ENCODE results near the gene FBN3.
A peak's percentile ranks its signal among the peaks of the same experiment; 100 is the strongest.

FBN3 gene

DNA sequence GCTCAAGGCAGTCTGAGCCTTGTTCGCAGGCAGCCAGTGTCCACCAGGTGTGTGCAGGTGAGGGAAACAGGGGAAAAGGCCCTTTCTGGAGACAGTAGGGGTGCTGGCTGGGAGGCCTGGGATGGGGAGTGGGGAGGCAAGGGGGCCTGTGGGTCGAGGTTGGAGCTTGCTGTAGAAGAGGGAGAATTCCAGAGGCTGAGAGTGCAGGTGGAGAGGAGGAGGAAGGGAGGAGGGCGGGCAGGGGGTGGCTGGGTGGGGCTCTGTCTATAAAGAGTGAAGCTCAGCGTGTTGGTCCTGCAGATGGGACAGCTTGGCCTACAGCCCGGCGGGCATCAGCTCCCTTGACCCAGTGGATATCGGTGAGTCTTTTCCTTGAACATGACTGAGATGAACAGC lies 96.9 kb downstream of the FBN3 start, which contains the start of gene CCL25:
CCL25 (plus strand) TSS at position 297 of the 396 bp plus-strand sequence. CDS start 290 bp downstream, outside the sequence.
- Histone ChIP-seq H3K4me1 (ENCODE audit: control insufficient read depth, insufficient read depth, low read length) (peaks cover 7% of the 10 kb centered on the region), H3K9ac (ENCODE audit: low read length) (no peak within 1 kb of the TSS), H3K9me3 (ENCODE audit: control insufficient read depth, low read length) (no peaks in the 10 kb centered on the region), H3K4me3 (ENCODE audit: low read length) (no peak within 1 kb of the TSS), H3K27me3 (ENCODE audit: control insufficient read depth, insufficient read depth, low read length) (no peaks in the 10 kb centered on the region), H3K36me3 (ENCODE audit: control insufficient read depth, insufficient read depth, low read length) (no peaks in the 10 kb centered on the region)

DNA sequence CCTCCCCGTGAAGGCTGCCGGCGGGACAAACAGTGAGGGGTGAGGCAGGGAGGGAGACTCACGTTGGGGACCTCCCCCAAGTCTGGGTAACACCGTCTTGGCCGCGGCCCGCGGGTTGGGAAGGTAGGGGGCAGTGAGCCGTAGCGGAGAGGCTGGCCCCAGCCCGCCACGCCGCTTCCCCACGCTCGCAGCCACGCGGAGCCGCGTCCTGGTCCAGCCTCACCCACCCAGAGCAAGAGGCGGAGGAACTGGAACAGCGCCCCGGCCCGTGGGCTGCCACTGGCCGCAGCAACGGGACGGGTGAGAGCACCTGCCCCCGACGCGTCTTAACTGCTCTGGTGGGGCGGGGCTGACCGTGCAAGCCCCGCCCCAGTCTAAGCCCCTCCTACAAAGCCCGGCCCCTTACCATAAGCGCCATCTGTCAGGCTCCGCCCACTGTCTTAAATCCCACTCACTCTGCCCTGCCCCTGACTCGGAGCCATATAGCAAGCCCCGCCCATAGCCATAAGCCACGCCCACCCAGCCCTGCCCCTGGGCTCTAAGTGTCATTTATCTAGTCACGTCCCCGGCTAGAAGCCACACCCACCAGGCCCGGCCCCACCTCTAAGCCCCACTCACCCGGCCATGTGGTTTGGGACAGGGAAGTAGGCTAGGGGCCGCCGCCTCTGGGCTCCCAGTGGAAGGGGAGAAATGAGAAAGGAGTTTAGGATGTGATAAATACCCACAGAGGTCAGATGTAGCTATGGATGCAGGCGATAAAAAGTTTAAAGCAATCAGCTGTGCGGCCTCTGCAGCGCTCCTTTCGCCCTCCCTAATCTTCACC lies 98.9 kb downstream of the FBN3 start:
- Histone ChIP-seq H3K36me3 (ENCODE audit: control insufficient read depth, insufficient read depth, low read length) (no peaks in the 10 kb centered on the region), H3K9ac (ENCODE audit: low read length) (peak overlapping the region; percentile 22), H3K4me1 (ENCODE audit: control insufficient read depth, insufficient read depth, low read length) (peaks cover 7% of the 10 kb centered on the region), H3K9me3 (ENCODE audit: control insufficient read depth, low read length) (no peaks in the 10 kb centered on the region), H3K4me3 (ENCODE audit: low read length) (no peak overlapping the region), H3K27me3 (ENCODE audit: control insufficient read depth, insufficient read depth, low read length) (no peaks in the 10 kb centered on the region)

- Histone ChIP-seq H3K36me3 (ENCODE audit: control insufficient read depth, insufficient read depth, low read length) (no peaks in the 10 kb centered on the region), H3K4me3 (ENCODE audit: low read length) (no peak overlapping the region), H3K4me1 (ENCODE audit: control insufficient read depth, insufficient read depth, low read length) (peaks cover 7% of the 10 kb centered on the region), H3K9ac (ENCODE audit: low read length) (no peak overlapping the region), H3K27me3 (ENCODE audit: control insufficient read depth, insufficient read depth, low read length) (no peaks in the 10 kb centered on the region), H3K9me3 (ENCODE audit: control insufficient read depth, low read length) (no peaks in the 10 kb centered on the region)
Measured at GRCh38 chr19:8046569-8047165, 102.7 kb downstream of the FBN3 start.

- Histone ChIP-seq H3K4me3 (ENCODE audit: low read length) (no peak overlapping the region), H3K27me3 (ENCODE audit: control insufficient read depth, insufficient read depth, low read length) (no peaks in the 10 kb centered on the region), H3K4me1 (ENCODE audit: control insufficient read depth, insufficient read depth, low read length) (peaks cover 7% of the 10 kb centered on the region), H3K36me3 (ENCODE audit: control insufficient read depth, insufficient read depth, low read length) (no peaks in the 10 kb centered on the region), H3K9ac (ENCODE audit: low read length) (no peak overlapping the region), H3K9me3 (ENCODE audit: control insufficient read depth, low read length) (no peaks in the 10 kb centered on the region)
Measured at GRCh38 chr19:8045872-8046568, 103.4 kb downstream of the FBN3 start.

DNA sequence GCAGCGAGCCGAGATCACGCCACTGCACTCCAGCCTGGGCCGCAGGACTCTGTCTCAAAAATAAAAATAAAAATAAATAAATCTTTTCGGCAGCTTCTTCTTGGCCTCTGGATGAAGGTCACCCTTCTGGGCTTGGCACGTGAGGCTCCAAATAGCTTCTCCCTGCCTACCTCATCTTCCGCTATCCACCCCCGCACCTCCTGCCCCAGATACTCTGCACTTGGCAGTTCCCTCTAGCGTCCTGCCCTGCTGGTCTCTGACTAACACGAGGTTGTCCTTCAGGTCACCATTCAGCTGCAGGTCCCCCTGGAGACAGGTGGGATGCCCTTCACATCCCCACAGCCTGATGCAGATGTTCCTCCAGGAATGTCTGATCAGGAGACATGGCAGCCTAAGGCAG lies 105.4 kb downstream of the FBN3 start:
- no peak overlapping the region for H3K4me3 ChIP-seq (ENCODE audit: low read length)
- H3K36me3 ChIP-seq (ENCODE audit: control insufficient read depth, insufficient read depth, low read length): no peaks in the 10 kb centered on the region
- H3K9ac ChIP-seq (ENCODE audit: low read length): no peak overlapping the region
- no peaks in the 10 kb centered on the region for H3K27me3 ChIP-seq (ENCODE audit: control insufficient read depth, insufficient read depth, low read length)
- no peaks in the 10 kb centered on the region for H3K9me3 ChIP-seq (ENCODE audit: control insufficient read depth, low read length)
- H3K4me1 ChIP-seq (ENCODE audit: control insufficient read depth, insufficient read depth, low read length): no peaks in the 10 kb centered on the region

DNA sequence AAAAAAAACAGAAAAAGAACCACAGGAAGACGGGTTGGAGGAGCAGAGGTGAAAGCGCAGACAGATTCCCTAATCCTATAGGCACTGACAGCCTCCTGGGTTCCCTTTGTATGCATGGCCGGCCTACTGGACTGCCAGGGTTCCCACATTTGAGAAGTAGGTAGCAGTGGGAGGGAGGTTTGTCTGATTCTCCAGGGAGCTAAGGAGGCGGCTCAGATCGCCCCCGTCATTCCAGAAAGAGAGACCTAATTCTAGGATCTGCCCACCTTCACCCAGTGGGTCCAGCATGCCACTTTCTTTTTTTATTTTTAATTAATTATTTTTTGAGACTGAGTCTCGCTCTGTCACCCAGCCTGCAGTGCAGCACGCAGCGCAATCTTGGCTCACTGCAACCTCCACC lies 106.5 kb downstream of the FBN3 start:
- Histone ChIP-seq H3K4me1 (ENCODE audit: control insufficient read depth, insufficient read depth, low read length) (no peaks in the 10 kb centered on the region), H3K9me3 (ENCODE audit: control insufficient read depth, low read length) (no peaks in the 10 kb centered on the region), H3K4me3 (ENCODE audit: low read length) (no peak overlapping the region), H3K9ac (ENCODE audit: low read length) (no peak overlapping the region), H3K27me3 (ENCODE audit: control insufficient read depth, insufficient read depth, low read length) (no peaks in the 10 kb centered on the region), H3K36me3 (ENCODE audit: control insufficient read depth, insufficient read depth, low read length) (no peaks in the 10 kb centered on the region)

GRCh38 chr19:8041531-8041931 lies 107.9 kb downstream of the FBN3 start:
- no peaks in the 10 kb centered on the region for H3K36me3 ChIP-seq (ENCODE audit: control insufficient read depth, insufficient read depth, low read length)
- H3K9ac ChIP-seq (ENCODE audit: low read length): no peak overlapping the region
- no peaks in the 10 kb centered on the region for H3K27me3 ChIP-seq (ENCODE audit: control insufficient read depth, insufficient read depth, low read length)
- no peaks in the 10 kb centered on the region for H3K4me1 ChIP-seq (ENCODE audit: control insufficient read depth, insufficient read depth, low read length)
- H3K4me3 ChIP-seq (ENCODE audit: low read length): no peak overlapping the region
- H3K9me3 ChIP-seq (ENCODE audit: control insufficient read depth, low read length): no peaks in the 10 kb centered on the region

- H3K4me3 ChIP-seq (ENCODE audit: low read length): no peak overlapping the region
- H3K9me3 ChIP-seq (ENCODE audit: control insufficient read depth, low read length): no peaks in the 10 kb centered on the region
- H3K36me3 ChIP-seq (ENCODE audit: control insufficient read depth, insufficient read depth, low read length): no peaks in the 10 kb centered on the region
- H3K4me1 ChIP-seq (ENCODE audit: control insufficient read depth, insufficient read depth, low read length): no peaks in the 10 kb centered on the region
- H3K9ac ChIP-seq (ENCODE audit: low read length): no peak overlapping the region
- no peaks in the 10 kb centered on the region for H3K27me3 ChIP-seq (ENCODE audit: control insufficient read depth, insufficient read depth, low read length)
Measured at GRCh38 chr19:8039231-8039630, 110.2 kb downstream of the FBN3 start.

DNA sequence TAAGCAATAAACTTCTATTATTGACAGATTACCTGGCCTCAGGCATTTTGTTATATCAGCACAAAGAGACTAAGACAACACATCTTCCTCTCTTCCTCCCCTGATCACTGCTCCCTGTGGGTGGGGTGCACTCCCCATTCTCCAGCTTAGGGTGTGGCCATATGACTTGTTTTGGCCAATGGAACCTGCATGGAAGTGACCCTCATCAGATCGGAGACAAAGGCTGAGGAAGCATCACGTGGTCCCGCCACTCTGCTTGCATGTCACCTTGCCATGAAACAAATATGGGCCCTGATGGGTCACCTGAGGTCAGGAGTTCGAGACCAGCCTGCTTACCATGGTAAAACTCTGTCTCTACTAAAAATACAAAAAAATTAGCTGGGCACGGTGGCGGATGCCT lies 110.6 kb downstream of the FBN3 start:
- no peaks in the 10 kb centered on the region for H3K9me3 ChIP-seq (ENCODE audit: control insufficient read depth, low read length)
- H3K27me3 ChIP-seq (ENCODE audit: control insufficient read depth, insufficient read depth, low read length): no peaks in the 10 kb centered on the region
- H3K4me3 ChIP-seq (ENCODE audit: low read length): no peak overlapping the region
- no peak overlapping the region for H3K9ac ChIP-seq (ENCODE audit: low read length)
- H3K36me3 ChIP-seq (ENCODE audit: control insufficient read depth, insufficient read depth, low read length): no peaks in the 10 kb centered on the region
- H3K4me1 ChIP-seq (ENCODE audit: control insufficient read depth, insufficient read depth, low read length): no peaks in the 10 kb centered on the region

DNA sequence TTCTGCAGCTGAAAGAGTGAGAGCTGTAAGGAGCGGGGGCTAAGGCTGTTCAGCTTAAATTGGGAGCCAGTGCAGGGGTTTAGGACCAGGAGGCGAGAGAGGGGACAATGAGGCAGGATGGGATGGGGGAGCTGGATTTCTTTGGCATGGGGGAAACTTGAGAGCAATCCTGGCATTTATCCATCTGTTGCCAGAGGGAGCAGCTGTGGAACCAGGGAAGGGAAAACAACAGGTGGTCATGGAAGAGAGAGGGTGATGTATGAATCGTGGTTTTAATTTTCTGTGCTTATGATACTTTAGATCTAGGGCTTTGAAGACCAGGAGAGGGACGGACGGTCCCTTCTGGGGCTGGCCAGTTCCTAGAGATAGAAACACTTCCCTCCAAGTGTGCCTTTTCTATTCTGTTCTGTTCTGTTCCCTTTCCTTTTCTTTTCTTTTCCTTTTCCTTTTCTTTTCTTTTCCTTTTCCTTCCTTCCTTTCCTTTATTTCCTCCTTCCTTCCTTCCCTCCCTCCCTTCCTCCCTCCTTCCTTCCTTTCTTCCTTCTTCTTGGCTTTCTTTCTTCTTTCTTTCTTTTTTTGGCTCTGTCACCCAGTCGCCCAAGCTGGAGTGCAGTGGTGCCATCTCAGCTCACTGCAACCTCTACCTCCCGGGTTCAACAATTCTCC lies 112.8 kb downstream of the FBN3 start:
- Histone ChIP-seq H3K9me3 (ENCODE audit: control insufficient read depth, low read length) (no peaks in the 10 kb centered on the region), H3K4me1 (ENCODE audit: control insufficient read depth, insufficient read depth, low read length) (no peaks in the 10 kb centered on the region), H3K4me3 (ENCODE audit: low read length) (no peak overlapping the region), H3K36me3 (ENCODE audit: control insufficient read depth, insufficient read depth, low read length) (no peaks in the 10 kb centered on the region), H3K9ac (ENCODE audit: low read length) (no peak overlapping the region), H3K27me3 (ENCODE audit: control insufficient read depth, insufficient read depth, low read length) (no peaks in the 10 kb centered on the region)

GRCh38 chr19:8034178-8034525 lies 115.2 kb downstream of the FBN3 start:
- Histone ChIP-seq H3K36me3 (ENCODE audit: control insufficient read depth, insufficient read depth, low read length) (no peaks in the 10 kb centered on the region), H3K27me3 (ENCODE audit: control insufficient read depth, insufficient read depth, low read length) (no peaks in the 10 kb centered on the region), H3K9me3 (ENCODE audit: control insufficient read depth, low read length) (no peaks in the 10 kb centered on the region), H3K4me1 (ENCODE audit: control insufficient read depth, insufficient read depth, low read length) (no peaks in the 10 kb centered on the region), H3K9ac (ENCODE audit: low read length) (no peak overlapping the region), H3K4me3 (ENCODE audit: low read length) (no peak overlapping the region)

All from mucosa of stomach (tissue), 1 donor.